ENCODE data around the gene CLSTN2.

DNA sequence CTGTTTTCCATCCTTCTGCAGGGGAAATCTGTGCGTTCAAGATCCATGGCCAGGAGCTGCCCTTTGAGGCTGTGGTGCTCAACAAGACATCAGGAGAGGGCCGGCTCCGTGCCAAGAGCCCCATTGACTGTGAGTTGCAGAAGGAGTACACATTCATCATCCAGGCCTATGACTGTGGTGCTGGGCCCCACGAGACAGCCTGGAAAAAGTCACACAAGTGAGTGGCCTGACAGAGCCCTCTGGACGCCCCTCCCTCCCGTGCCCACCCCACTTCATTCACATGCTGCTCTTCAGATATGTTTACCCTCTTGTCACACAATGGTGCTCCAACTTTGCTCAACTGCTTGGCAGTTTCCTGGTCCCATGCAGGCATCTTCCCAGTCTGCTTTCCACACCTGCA, 468.6 kb downstream of the CLSTN2 start:
- TF ChIP-seq, protein P1, sequence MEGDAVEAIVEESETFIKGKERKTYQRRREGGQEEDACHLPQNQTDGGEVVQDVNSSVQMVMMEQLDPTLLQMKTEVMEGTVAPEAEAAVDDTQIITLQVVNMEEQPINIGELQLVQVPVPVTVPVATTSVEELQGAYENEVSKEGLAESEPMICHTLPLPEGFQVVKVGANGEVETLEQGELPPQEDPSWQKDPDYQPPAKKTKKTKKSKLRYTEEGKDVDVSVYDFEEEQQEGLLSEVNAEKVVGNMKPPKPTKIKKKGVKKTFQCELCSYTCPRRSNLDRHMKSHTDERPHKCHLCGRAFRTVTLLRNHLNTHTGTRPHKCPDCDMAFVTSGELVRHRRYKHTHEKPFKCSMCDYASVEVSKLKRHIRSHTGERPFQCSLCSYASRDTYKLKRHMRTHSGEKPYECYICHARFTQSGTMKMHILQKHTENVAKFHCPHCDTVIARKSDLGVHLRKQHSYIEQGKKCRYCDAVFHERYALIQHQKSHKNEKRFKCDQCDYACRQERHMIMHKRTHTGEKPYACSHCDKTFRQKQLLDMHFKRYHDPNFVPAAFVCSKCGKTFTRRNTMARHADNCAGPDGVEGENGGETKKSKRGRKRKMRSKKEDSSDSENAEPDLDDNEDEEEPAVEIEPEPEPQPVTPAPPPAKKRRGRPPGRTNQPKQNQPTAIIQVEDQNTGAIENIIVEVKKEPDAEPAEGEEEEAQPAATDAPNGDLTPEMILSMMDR (IDR thresholded peaks at IDR 0.05), result no peak
- TF ChIP-seq POLR2A (IDR thresholded peaks at IDR 0.05), result no peak
- no peak for TF ChIP-seq EP300 (IDR thresholded peaks at IDR 0.05)

All from tibial nerve (tissue), 4 donors.